MM.1S (cell line): ENCODE data around the gene TERB1.

Source experiments
- DNase-seq: peaks from one replicate; pipeline ENCODE4 v3.0.0-alpha.2; 2015
- H2AFZ ChIP-seq: fragments of 300-600 bp; sonication (generic); 2 replicates; pipeline ENCODE4 v1.6.0; 2016; ENCODE audit warnings: antibody characterized with exemption, low read length
- H3F3A ChIP-seq: fragments of 300-600 bp; sonication (generic); 2 replicates; pipeline ENCODE4 v1.6.1; 2016; ENCODE audit warnings: mild to moderate bottlenecking, antibody characterized with exemption, low read length, moderate library complexity, mixed read lengths; ENCODE audit not compliant: insufficient read depth
- H3K27ac ChIP-seq: fragments of 300-600 bp; sonication (generic); 2 replicates; pipeline ENCODE4 v1.5.1; 2016; ENCODE audit warnings: mild to moderate bottlenecking, low read length
- H3K27me3 ChIP-seq: fragments of 300-600 bp; sonication (generic); replicated peaks from 2 replicates; pipeline ENCODE4 v1.6.0; 2016; ENCODE audit warnings: low read length; ENCODE audit not compliant: insufficient read depth
- H3K36me3 ChIP-seq: fragments of 300-600 bp; sonication (generic); replicated peaks from 2 replicates; pipeline ENCODE4 v1.6.1; 2016; ENCODE audit warnings: mild to moderate bottlenecking, low read length, mixed read lengths; ENCODE audit not compliant: insufficient read depth
- H3K4me1 ChIP-seq: fragments of 300-600 bp; sonication (generic); 2 replicates; pipeline ENCODE4 v1.6.1; 2016; ENCODE audit warnings: low read length, mixed read lengths
- H3K4me2 ChIP-seq: fragments of 300-600 bp; sonication (generic); 2 replicates; pipeline ENCODE4 v1.6.0; 2016; ENCODE audit warnings: low read depth, low read length
- H3K4me3 ChIP-seq: fragments of 300-600 bp; sonication (generic); 2 replicates; pipeline ENCODE4 v1.5.1; 2016; ENCODE audit warnings: low read length, mixed read lengths
- H3K79me2 ChIP-seq: fragments of 300-600 bp; sonication (generic); 2 replicates; pipeline ENCODE4 v1.6.1; 2016; ENCODE audit warnings: mixed run types, low read length, mixed read lengths
- H3K9ac ChIP-seq: fragments of 300-600 bp; sonication (generic); 2 replicates; pipeline ENCODE4 v1.6.1; 2016; ENCODE audit warnings: low read length, mixed read lengths
- H3K9me2 ChIP-seq: fragments of 300-600 bp; sonication (generic); replicated peaks from 2 replicates; pipeline ENCODE4 v1.6.1; 2016; ENCODE audit warnings: mild to moderate bottlenecking, low read length, mixed read lengths; ENCODE audit not compliant: insufficient read depth
- H3K9me3 ChIP-seq: fragments of 300-600 bp; sonication (generic); replicated peaks from 2 replicates; pipeline ENCODE4 v1.6.1; 2016; ENCODE audit warnings: mild to moderate bottlenecking, low read length, mixed read lengths; ENCODE audit not compliant: insufficient read depth
- H4K20me1 ChIP-seq: fragments of 300-600 bp; sonication (generic); 2 replicates; pipeline ENCODE4 v1.6.1; 2016; ENCODE audit warnings: mild to moderate bottlenecking, low read length, moderate library complexity, mixed read lengths; ENCODE audit not compliant: insufficient read depth
- CTCF ChIP-seq: fragments of 300-600 bp; sonication (generic); IDR thresholded peaks from 2 replicates; pipeline ENCODE4 v1.5.1; 2016; ENCODE audit warnings: antibody characterized with exemption, low read length, mixed read lengths
- EZH2 ChIP-seq: fragments of 300-600 bp; sonication (generic); optimal IDR thresholded peaks from 2 replicates; pipeline ENCODE3; 2017; ENCODE audit warnings: low read depth, mild to moderate bottlenecking, antibody characterized with exemption, low read length, mixed read lengths
- EZH2phosphoT487 ChIP-seq: fragments of 300-600 bp; sonication (generic); IDR thresholded peaks from 2 replicates; pipeline ENCODE4 v1.6.1; 2018; ENCODE audit warnings: antibody characterized with exemption, low read length

Gene TERB1

GRCh38 chr16:66741950-66742808, 59.2 kb downstream of the TERB1 start:
- Histone ChIP-seq H3K36me3 (peaks cover 12% of the 10 kb centered on the region), H2AFZ (no peak overlapping the region), H4K20me1 (peaks cover 5% of the 10 kb centered on the region; the same call in 1 of the 2 replicates), H3K9me2 (no peaks in the 10 kb centered on the region), H3K27ac (no peak overlapping the region), H3K27me3 (no peaks in the 10 kb centered on the region), H3K9ac (no peak overlapping the region), H3F3A (peaks cover 12% of the 10 kb centered on the region; the same call in 1 of the 2 replicates), H3K4me3 (no peak overlapping the region), H3K4me1 (peaks cover 13% of the 10 kb centered on the region), H3K79me2 (peaks cover 69% of the 10 kb centered on the region), H3K9me3 (no peaks in the 10 kb centered on the region), H3K4me2 (no peak overlapping the region)
- no peak for DNase-seq
- TF ChIP-seq CTCF (no peak), EZH2phosphoT487 (no peak), EZH2 (no peak)

- Histone ChIP-seq H3K9me2 (no peaks in the 10 kb centered on the region), H3K79me2 (peaks cover 65% of the 10 kb centered on the region), H3K36me3 (peaks cover 12% of the 10 kb centered on the region), H3K27me3 (no peaks in the 10 kb centered on the region), H3K27ac (no peak overlapping the region), H2AFZ (no peak overlapping the region), H3K9me3 (no peaks in the 10 kb centered on the region), H3K4me2 (no peak overlapping the region), H3K9ac (no peak overlapping the region), H3F3A (peaks cover 4% of the 10 kb centered on the region; the same call in 1 of the 2 replicates), H4K20me1 (peaks cover 5% of the 10 kb centered on the region; the same call in 1 of the 2 replicates), H3K4me1 (peaks cover 5% of the 10 kb centered on the region), H3K4me3 (no peak overlapping the region)
- no peak for TF ChIP-seq CTCF
- no peak for TF ChIP-seq EZH2
- TF ChIP-seq EZH2phosphoT487, result no peak
- DNase-seq, result no peak
Observed at GRCh38 chr16:66741169-66741900, 60.0 kb downstream of the TERB1 start.

- H3K4me2 ChIP-seq, result no peak overlapping the region
- no peaks in the 10 kb centered on the region for H3K27me3 ChIP-seq
- TF ChIP-seq CTCF (no peak), EZH2 (no peak), EZH2phosphoT487 (no peak)
- H3K27ac ChIP-seq, result no peak overlapping the region
- peaks cover 57% of the 10 kb centered on the region for H3K79me2 ChIP-seq
- H2AFZ ChIP-seq, result no peak overlapping the region
- H3K4me1 ChIP-seq, result no peaks in the 10 kb centered on the region
- H3K9me3 ChIP-seq, result no peaks in the 10 kb centered on the region
- no peak overlapping the region for H3K9ac ChIP-seq
- no peaks in the 10 kb centered on the region for H3K9me2 ChIP-seq
- peaks cover 6% of the 10 kb centered on the region; the same call in 1 of the 2 replicates for H3K36me3 ChIP-seq
- peaks cover 5% of the 10 kb centered on the region; the same call in 1 of the 2 replicates for H4K20me1 ChIP-seq
- no peak for DNase-seq
- no peaks in the 10 kb centered on the region for H3F3A ChIP-seq
- H3K4me3 ChIP-seq, result no peak overlapping the region
Observed at GRCh38 chr16:66740533-66740932, 60.9 kb downstream of the TERB1 start.
